ENCODE measurements around the gene THSD7A. TPM values are rescaled to one million over a fixed set of nuclear protein-coding genes. Genes with fewer than 3 reads are reported as not detected.

The THSD7A gene
- total RNA-seq, 4 donors from 2014 or later: 0.30 to 2.6 (median 1.4) TPM

DNA sequence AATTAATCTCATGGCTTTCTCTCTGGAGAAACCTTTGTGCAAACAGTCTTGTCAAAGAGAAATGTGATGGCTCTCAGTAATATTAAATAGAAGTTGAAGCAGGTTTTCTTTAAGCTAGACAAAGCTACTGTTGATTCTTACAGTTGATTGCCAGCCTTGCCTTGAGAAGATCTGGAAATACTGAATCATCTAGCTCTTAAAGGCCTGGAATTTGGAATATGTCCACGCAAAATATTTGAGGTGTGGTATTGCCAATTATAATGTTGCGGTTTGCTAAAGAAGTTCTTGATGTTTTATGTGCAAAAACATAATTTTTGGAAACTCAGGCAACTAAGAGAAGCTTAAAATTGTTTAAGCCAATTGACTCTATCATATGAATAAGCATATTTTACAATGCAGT, 486.4 kb downstream of the THSD7A start:
- no peak for DNase-seq (ENCODE audit: low spot score in 2 of 2)
- H3K4me3 ChIP-seq (ENCODE audit: low read depth, poor library complexity, severe bottlenecking): no peak overlapping the region
- WGBS, 2 donors: 42 to 48% methylated on average over 2 of the region's 2 CpGs
- intact Hi-C loops (cut with DNase I; ENCODE audit: low total_unique reads): no loop called here
- no peak for TF ChIP-seq POLR2A (IDR thresholded peaks at IDR 0.05)
- TF ChIP-seq, protein P1, sequence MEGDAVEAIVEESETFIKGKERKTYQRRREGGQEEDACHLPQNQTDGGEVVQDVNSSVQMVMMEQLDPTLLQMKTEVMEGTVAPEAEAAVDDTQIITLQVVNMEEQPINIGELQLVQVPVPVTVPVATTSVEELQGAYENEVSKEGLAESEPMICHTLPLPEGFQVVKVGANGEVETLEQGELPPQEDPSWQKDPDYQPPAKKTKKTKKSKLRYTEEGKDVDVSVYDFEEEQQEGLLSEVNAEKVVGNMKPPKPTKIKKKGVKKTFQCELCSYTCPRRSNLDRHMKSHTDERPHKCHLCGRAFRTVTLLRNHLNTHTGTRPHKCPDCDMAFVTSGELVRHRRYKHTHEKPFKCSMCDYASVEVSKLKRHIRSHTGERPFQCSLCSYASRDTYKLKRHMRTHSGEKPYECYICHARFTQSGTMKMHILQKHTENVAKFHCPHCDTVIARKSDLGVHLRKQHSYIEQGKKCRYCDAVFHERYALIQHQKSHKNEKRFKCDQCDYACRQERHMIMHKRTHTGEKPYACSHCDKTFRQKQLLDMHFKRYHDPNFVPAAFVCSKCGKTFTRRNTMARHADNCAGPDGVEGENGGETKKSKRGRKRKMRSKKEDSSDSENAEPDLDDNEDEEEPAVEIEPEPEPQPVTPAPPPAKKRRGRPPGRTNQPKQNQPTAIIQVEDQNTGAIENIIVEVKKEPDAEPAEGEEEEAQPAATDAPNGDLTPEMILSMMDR (IDR thresholded peaks at IDR 0.05): no peak

DNA sequence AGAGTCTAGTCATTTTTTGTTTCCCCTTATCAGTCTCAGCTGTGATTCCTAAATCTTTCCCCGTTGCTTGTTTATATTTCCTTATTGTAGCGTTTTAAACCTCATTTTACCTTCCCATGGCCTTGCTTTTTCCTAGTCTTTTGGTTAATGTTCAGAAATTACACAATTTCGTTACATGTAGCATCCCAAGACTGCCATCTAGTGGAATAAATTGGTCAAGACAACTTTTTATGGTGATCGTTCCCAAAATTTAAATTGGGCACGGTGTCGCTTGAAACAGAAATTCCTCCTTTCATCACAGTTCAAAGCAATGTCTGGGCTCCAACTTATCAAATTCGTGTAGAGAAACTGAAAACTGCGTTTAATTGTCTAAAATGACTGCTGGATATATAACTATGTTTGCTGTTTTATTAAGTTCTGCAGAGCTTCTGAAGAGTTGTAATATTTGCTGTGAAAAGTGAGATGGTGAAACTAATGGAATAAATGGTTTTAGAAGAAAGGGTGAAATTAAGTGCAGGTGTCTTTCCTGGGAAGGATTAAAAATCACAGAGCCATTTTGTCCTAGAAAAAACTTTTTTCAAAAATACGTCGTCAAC, 488.1 kb downstream of the THSD7A start:
- no peak for DNase-seq (ENCODE audit: low spot score in 2 of 2)
- WGBS, 2 donors: 13% methylated on average over 10 of the region's 10 CpGs
- intact Hi-C loops (cut with DNase I; ENCODE audit: low total_unique reads): no loop called here
- no peak for TF ChIP-seq POLR2A (IDR thresholded peaks at IDR 0.05)
- TF ChIP-seq, protein P1 (IDR thresholded peaks at IDR 0.05): no peak
- no peak overlapping the region for H3K4me3 ChIP-seq (ENCODE audit: low read depth, poor library complexity, severe bottlenecking)

DNA sequence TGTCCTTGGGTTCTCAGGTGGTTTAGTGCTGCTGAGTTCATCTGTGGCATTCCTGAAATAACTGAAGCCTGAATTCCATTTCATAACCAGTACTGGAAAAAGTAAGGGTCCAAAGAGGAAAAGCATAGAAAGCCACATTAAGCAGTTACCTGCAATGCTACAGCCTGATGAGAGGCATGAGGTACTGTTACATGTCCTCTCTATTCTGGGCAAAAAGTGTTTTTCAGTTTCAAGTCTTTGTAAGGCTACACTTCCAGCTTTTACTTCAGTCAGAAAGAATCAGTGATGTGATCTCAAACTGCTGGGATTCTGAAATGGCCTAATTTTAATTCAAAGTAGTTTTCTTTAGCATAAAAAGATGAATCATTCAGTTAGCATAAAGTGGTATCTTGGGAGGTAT, 488.9 kb downstream of the THSD7A start:
- intact Hi-C loops (cut with DNase I; ENCODE audit: low total_unique reads): no loop called here
- H3K4me3 ChIP-seq (ENCODE audit: low read depth, poor library complexity, severe bottlenecking): no peak overlapping the region
- TF ChIP-seq, protein P1 (IDR thresholded peaks at IDR 0.05): no peak
- no peak for TF ChIP-seq POLR2A (IDR thresholded peaks at IDR 0.05)
- DNase-seq (ENCODE audit: low spot score in 2 of 2): no peak

DNA sequence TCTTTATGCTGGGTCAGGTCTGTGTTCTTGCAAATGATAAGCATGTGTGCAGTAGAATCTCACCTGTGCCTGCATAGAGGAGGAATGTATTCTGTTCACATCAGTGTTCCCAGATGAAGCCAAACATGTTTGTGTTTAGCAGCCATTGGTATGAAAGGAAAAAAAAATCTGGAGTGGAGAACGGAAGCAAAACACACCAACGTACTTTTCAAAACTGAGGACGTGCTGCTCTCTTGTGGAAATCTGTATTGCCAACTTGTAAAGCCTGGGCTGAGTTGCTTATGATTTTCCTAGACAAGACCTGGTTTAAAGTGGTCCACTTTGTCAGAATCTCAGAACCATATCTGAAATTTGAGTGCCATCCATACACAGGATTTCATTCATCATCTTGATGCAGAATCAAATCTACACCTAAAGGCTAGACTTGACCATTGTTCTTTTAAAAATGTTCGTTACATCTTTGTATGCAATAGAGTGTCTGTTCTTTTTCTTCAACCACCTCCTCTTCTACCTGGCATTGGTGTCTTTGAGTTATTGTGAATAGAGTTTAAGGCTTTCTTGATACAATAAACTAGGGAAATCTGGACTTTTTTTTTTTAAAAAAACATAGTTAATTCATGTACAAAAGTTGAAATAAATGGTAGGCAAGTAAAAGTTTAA, 490.6 kb downstream of the THSD7A start:
- WGBS, 2 donors: 24 to 30% methylated on average over 4 of the region's 4 CpGs
- DNase-seq (ENCODE audit: low spot score in 2 of 2): no peak
- intact Hi-C loops (cut with DNase I; ENCODE audit: low total_unique reads): no loop called here
- no peak for TF ChIP-seq POLR2A (IDR thresholded peaks at IDR 0.05)
- TF ChIP-seq, protein P1 (IDR thresholded peaks at IDR 0.05): no peak
- no peak overlapping the region for H3K4me3 ChIP-seq (ENCODE audit: low read depth, poor library complexity, severe bottlenecking)

DNA sequence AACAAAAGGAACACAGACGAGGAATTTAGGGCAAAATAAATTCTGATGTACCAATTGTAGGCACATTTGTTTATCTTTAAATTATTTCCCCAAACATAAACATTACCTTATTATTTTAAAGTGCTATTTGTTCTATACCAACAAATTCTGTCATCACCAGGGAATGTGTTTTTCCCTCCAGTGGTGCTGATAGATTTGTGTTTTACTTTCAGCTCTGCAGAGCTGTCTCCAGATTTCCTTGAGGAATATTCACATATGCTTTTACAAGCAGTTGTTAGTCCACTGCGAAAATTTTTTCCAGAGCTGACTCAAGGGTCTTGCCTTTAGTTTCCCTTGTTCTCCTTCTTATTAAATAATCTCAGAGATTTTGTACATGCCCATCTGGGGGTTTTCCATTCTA, 495.6 kb downstream of the THSD7A start:
- intact Hi-C loops (cut with DNase I; ENCODE audit: low total_unique reads): no loop called here
- TF ChIP-seq POLR2A (IDR thresholded peaks at IDR 0.05): no peak
- no peak overlapping the region for H3K4me3 ChIP-seq (ENCODE audit: low read depth, poor library complexity, severe bottlenecking)
- 24 to 34% methylated on average over 2 of the region's 2 CpGs for WGBS, 2 donors
- no peak for DNase-seq (ENCODE audit: low spot score in 2 of 2)

DNA sequence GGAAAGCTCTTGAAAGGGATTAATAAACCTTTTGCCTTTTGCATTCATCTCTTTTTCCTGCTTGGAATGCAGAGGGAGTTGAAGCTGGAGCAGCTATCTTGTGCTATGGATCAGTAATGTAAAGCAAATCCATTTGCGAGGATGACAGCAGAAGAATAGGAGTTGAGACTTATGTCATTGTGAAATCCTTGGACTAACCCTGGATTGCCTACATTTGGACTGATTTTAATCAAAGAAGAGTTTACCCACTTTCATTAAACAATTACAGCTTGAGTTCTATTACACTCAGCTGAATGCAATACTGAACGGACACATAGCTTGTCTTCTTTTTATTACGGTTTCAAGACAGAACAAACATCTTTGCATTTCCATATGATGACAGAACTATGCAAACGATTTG, 496.1 kb downstream of the THSD7A start:
- intact Hi-C loops (cut with DNase I; ENCODE audit: low total_unique reads): no loop called here
- DNase-seq (ENCODE audit: low spot score in 2 of 2): no peak
- 51 to 60% methylated on average over 4 of the region's 4 CpGs for WGBS, 2 donors
- no peak for TF ChIP-seq POLR2A (IDR thresholded peaks at IDR 0.05)
- TF ChIP-seq, protein P1 (IDR thresholded peaks at IDR 0.05): no peak
- no peak overlapping the region for H3K4me3 ChIP-seq (ENCODE audit: low read depth, poor library complexity, severe bottlenecking)

Data from lower leg skin (tissue), 4 donors.